D721Med (cell line): ENCODE results near the gene SS18L1.

ENCODE experiments used
- DNase-seq: peaks from one replicate; pipeline ENCODE4 v3.0.0; 2011; ENCODE audit warnings: low spot score; ENCODE audit not compliant: insufficient read length
- FAIRE-seq: peaks from 2 replicates; lab custom pipeline; 2011; peaks lifted over from hg19 to GRCh38; lab: Jason Lieb, UNC
- TF ChIP-seq, protein P1 (sequence below): IDR thresholded peaks from 2 replicates; pipeline ENCODE4 v1.5.1; 2012; ENCODE audit warnings: mild to moderate bottlenecking, control low read depth; ENCODE audit not compliant: insufficient read depth; ENCODE audit errors: missing control alignments

Gene SS18L1

DNA sequence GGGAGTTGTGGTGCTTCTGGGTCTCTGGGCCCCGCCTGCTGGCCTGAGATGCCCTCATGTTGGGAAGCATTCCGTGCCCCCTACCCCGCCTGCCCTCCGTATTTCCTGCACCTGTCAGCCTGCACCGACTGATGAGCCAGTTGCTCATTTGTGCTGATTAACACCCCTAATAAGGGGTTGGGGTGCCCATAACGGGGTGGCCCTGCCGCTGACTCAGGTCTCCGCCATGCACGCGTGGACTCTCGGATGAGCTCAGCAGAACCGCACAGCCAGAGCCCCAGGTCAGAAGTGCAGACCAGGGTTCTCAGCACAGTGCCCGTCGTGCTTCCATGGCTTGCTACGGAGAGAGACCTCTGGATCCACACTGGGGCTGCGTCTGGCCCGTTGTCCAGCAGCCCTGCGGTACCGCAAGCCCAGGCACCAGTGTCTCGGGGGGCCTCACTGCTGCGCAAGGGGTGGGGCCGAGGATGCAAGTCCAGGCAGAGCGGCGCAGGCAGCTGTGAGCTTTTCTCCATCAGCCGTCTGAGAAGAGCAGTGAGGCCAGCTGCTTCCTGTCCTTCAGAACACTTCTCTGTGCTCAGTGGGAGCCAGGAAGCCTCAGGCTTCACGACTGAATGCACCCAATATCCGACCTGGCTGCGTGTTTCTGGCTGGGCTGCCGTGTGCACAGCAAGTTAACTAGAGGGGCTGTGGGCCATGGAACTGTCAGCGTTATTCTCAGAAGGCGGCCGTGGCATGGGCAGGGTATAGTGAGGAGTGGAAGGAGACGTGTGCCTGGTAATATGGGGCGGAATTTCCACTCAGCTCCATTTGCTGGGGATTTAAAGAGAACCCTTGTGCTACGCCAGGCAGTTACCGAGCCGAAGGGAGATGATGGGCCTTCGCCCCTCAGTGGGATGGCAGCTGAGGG, 57.9 kb downstream of the SS18L1 start:
- no peak for DNase-seq

DNA sequence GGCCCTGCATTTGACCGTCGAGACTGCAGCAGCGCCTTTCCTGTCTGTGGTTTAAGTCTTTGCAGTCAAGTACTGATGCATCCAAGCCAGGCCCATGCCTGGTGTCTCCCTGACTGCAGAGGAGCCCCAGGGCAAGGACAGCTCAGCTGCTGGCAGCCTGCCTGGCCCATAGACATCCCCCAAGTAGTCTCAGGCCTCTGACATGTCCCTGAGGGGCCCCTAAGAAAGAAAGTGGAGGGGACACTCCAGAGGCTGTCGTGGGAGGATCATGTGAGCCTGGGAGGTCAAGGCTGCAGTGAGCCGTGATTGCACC, 58.5 kb downstream of the SS18L1 start:
- no peak for FAIRE-seq
- no peak for DNase-seq
- TF ChIP-seq, protein P1, sequence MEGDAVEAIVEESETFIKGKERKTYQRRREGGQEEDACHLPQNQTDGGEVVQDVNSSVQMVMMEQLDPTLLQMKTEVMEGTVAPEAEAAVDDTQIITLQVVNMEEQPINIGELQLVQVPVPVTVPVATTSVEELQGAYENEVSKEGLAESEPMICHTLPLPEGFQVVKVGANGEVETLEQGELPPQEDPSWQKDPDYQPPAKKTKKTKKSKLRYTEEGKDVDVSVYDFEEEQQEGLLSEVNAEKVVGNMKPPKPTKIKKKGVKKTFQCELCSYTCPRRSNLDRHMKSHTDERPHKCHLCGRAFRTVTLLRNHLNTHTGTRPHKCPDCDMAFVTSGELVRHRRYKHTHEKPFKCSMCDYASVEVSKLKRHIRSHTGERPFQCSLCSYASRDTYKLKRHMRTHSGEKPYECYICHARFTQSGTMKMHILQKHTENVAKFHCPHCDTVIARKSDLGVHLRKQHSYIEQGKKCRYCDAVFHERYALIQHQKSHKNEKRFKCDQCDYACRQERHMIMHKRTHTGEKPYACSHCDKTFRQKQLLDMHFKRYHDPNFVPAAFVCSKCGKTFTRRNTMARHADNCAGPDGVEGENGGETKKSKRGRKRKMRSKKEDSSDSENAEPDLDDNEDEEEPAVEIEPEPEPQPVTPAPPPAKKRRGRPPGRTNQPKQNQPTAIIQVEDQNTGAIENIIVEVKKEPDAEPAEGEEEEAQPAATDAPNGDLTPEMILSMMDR, result no peak

More for the DNA sequence above, 57.9 kb downstream of the SS18L1 start:
- TF ChIP-seq, protein P1, result no peak
- FAIRE-seq, result no peak

DNA sequence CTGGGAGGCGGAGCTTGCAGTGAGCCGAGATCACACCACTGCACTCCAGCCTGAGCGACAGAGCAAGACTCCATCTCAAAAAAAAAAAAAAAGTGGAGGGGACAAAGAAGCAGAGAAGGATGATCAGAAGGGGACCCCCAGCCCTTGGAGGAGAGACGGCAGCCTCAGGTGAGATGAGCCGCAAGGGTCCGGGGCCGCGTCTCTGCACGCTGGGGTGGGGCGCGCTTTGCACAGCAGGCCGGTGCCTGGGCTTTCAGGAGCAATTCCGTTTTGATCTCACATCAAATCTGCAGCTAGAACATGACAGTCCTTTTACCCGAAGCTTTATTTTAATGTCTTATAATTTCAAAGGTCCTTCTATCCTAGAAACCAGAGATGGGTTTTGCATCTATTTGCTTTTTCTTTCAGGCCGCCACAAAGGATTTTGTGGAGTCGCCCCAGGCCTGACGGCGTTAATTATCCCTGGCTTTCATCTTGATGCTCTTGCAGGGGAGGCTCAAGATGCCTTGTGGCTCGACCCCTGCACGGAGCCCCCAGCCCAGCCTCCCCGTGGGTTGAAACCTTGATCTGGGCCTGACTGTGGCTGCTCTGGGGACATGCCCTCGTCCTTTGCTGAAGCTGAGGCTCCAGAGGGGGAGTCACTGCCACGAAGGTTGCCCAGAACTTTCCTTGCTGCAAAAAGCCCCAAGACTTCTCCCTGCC, 59.3 kb downstream of the SS18L1 start:
- TF ChIP-seq, protein P1, result no peak
- DNase-seq, result no peak
- no peak for FAIRE-seq

DNA sequence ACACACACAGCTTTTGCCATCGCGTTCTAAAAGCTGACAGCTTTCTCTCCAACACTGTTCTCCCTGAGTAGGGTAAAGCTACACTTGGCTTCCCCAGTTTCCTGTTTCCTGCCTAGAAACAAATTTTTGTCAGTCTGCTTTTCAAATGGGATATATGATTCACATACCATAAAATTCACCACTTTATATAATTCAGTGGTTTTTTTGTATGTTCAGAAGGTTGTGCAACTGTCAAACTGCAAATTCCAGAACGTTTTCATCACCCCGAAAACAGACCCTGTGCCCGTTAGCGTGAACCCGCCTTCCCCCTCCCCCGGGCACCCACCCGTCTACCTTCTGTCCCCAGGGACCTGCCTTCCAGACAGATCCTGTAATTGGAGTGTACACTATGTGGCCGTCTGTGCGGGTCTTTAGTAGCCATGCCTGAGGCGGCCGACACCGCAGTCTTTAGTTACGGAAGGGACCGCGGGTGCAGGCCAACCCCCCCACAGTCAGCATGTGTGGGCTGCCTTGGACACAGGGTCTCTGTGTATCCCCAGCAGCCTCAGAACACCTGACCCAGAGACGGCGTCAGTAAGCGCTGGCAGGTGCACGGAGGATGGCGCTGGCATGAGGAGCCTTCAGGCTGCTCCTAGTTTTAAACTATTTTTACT, 59.9 kb downstream of the SS18L1 start:
- TF ChIP-seq, protein P1, result no peak
- FAIRE-seq, result no peak
- DNase-seq, result peak; percentile 83

DNA sequence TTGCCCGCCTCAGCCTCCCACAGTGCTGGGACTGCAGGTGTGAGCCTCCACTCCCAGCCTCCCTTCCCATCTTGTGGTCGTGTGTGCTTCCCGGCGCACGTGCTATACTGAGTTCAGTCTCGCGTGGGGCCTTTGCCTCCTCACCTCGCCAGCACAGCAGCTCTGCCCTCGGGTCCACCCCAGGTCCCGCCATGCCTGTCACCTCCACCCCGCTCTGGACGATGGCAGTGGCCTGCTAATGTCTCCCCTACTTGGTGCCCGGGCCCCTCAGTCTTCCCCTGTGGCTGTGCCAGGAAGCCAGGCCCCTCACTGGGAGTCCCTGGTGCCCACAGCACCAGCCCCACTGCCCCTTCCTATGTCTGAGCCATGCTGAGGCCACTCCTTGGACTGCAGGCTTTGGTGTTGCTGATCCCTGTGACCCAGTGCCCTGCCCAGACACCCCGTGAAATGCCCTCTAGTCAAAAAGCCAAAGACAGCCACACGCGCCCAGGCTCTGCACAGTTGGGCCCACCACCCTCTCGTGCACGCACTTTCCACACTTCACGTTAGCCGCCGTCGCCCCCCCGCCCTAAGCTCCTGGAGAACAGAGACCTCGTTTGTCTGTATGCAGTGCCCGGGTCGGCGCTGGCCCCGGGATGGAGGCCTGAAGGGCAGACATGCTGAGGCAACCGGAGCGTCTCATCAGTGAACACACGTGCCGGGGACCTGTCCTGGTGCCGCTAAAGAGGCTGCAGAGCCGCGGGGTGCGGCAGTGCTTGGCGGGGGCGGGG, 62.2 kb downstream of the SS18L1 start:
- no peak for FAIRE-seq
- no peak for DNase-seq
- TF ChIP-seq, protein P1, result no peak

DNA sequence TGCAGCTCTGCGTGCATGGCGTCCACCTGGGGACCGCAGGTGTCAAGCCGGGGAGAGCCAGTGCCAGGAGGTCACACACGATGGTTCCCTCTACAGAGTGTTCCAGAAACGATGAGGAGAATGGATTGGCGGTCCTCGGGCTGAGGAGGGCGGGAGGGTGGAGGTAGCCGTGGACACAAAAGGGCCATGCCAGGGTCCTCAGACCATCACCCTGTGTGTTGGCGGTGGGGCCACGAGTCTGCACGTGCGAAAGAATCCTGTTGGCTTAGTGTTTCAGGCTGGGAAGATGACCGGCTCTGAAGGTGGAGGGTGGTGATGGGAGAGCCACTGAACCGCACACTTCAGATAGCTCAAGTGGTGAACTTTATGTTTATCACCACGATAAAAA, 62.8 kb downstream of the SS18L1 start:
- TF ChIP-seq, protein P1, result no peak
- FAIRE-seq, result no peak

More for the DNA sequence above, 62.8 kb downstream of the SS18L1 start:
- DNase-seq, result no peak
